Measurements from ENCODE around the gene VIPR2.
A peak's percentile ranks its signal among the peaks of the same experiment; 100 is the strongest.
"Not testable (repeated sequence)": the region's sequence is repeated elsewhere in the genome, so short reads cannot be mapped to it uniquely, and the experiment has no call there.

VIPR2 gene

DNA sequence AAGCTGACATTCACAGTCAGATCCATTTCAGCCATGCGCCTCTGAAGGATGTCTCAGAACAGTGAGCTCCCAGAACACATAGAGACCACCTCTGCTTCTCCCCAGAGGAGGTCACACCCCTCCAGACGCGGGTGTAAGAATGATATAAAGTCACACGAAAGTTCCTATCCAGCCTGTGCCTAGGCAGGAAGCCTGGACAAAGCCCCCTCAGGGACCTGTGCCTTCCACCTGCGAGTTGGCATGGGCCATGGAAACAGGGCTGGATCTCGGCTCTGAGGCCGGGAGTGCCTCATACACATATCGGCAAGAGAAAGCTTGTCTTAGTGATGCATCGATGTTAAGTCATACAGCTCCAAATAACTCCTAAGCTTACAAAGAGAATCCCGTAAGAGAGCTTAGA, 5.0 kb downstream of the VIPR2 start:
- peak; percentile 38 for DNase-seq (ENCODE audit: low spot score)
- Histone ChIP-seq H3K4me3 (no peak overlapping the region), H3K27ac (no peak overlapping the region)
- TF ChIP-seq, protein P1, sequence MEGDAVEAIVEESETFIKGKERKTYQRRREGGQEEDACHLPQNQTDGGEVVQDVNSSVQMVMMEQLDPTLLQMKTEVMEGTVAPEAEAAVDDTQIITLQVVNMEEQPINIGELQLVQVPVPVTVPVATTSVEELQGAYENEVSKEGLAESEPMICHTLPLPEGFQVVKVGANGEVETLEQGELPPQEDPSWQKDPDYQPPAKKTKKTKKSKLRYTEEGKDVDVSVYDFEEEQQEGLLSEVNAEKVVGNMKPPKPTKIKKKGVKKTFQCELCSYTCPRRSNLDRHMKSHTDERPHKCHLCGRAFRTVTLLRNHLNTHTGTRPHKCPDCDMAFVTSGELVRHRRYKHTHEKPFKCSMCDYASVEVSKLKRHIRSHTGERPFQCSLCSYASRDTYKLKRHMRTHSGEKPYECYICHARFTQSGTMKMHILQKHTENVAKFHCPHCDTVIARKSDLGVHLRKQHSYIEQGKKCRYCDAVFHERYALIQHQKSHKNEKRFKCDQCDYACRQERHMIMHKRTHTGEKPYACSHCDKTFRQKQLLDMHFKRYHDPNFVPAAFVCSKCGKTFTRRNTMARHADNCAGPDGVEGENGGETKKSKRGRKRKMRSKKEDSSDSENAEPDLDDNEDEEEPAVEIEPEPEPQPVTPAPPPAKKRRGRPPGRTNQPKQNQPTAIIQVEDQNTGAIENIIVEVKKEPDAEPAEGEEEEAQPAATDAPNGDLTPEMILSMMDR (IDR thresholded peaks at IDR 0.05) = no peak

- Histone ChIP-seq H3K27ac (no peak overlapping the region), H3K4me3 (no peak overlapping the region)
- TF ChIP-seq, protein P1 (IDR thresholded peaks at IDR 0.05) = no peak
- peak; percentile 24 for DNase-seq (ENCODE audit: low spot score)
These were observed 5.5 kb downstream of the VIPR2 start for GRCh38 chr7:159139202-159139601.

GRCh38 chr7:159138508-159138907, 6.2 kb downstream of the VIPR2 start:
- Histone ChIP-seq H3K4me3 (no peak overlapping the region), H3K27ac (no peak overlapping the region)
- TF ChIP-seq, protein P1 (IDR thresholded peaks at IDR 0.05) = no peak
- DNase-seq (ENCODE audit: low spot score) = no peak

DNA sequence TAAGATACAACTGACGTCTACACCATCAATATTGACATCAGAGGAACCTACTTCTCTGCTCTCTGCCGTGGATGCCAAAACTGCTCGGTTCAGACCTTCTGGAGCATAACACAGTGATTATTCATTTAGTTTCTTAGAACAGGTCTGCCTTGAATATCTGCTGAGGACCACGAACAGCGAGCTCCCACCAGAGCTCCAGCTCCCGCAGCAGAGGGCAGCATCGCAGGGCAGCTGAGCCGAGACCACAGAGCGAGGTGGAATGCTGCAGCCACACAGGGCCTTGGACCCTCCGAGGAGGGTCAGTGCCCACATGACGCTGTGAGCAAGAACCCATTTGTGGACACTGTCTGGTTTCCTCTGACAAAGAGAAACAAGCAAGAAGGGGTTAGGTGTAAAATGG, 6.8 kb downstream of the VIPR2 start:
- TF ChIP-seq, protein P1 (IDR thresholded peaks at IDR 0.05) = no peak
- Histone ChIP-seq H3K27ac (no peak overlapping the region), H3K4me3 (no peak overlapping the region)
- DNase-seq (ENCODE audit: low spot score) = peak; percentile 29

DNA sequence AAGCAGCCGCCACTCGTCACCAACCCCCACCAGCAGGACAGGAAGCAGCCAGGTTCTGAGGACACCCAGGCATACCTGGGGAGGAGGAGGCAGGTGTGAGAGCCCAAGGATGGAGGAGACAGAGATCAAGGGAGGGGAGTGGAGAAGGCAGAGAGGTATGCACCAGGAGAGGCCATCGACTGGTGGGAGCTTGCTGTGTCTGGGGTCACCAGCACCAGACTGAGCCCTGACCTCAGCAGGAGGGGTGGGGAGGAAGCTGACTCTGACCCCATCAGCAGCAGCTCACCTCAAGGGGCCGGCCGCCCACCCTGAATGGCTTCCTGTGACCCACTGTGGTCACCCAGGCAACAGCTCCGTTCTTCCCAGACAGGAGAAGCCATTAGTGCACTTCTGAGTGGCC, 7.8 kb downstream of the VIPR2 start:
- no peak overlapping the region for H3K4me3 ChIP-seq
- peak; percentile 46 for DNase-seq (ENCODE audit: low spot score)
- TF ChIP-seq, protein P1 (IDR thresholded peaks at IDR 0.05) = no peak
- no peak overlapping the region for H3K27ac ChIP-seq

DNA sequence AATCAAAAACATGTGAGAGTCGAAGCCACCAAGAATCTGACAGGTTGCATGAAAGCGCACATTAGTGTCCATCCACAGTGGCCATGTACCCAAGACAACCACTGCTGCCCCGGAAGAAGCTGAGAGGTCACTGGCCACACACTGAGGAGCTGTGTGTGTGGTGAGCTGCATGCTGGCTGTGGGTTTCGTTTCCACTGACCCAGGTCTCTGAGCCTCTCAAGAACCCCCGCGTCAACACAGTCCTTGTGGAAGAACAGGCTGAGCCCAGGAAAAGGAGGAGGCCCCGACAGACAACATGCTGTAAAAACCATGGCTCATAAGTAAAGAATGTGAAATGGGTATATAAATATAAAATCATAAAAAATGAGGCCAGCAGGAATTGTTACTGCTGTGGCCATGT, 8.2 kb downstream of the VIPR2 start:
- TF ChIP-seq, protein P1 (IDR thresholded peaks at IDR 0.05) = no peak
- no peak overlapping the region for H3K27ac ChIP-seq
- peak; percentile 40 for DNase-seq (ENCODE audit: low spot score)
- no peak overlapping the region for H3K4me3 ChIP-seq

- Histone ChIP-seq H3K4me3 (no peak overlapping the region), H3K27ac (no peak overlapping the region)
- TF ChIP-seq, protein P1 (IDR thresholded peaks at IDR 0.05) = no peak
- peak; percentile 1 for DNase-seq (ENCODE audit: low spot score)
These were observed 8.7 kb downstream of the VIPR2 start for GRCh38 chr7:159136013-159136412.

DNA sequence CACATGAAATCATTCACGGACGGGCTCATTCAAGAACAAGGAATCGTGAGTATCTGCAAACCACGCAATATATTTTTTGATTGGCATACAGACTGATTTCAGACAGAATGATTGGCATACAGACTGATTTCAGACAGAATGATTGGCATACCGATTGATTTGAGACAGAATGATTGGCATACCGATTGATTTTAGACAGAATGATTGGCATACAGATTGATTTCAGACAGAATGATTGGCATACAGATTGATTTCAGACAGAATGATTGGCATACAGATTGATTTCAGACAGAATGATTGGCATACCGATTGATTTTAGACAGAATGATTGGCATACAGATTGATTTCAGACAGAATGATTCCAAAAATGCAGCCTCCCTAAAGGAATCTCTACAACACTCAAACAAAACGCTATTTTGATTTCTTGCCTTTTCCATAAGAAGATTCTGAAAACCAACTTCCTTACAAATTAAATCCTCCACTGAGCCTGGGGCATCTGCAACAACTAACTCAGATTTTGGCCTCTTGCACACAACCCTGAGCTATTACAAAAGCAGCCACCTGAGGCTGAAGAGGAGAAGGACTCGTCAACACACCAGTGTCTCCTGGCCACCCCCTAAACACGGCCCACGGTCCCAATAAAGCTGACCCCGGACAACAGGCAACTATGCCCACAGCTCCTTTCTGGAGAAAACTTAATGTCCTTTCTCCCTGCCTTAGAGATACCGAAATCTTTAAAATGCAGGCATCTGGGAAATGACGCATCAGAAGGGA, 11.8 kb downstream of the VIPR2 start:
- not testable (repeated sequence) for H3K4me3 ChIP-seq, H3K27ac ChIP-seq
- peak; percentile 29 for DNase-seq (ENCODE audit: low spot score)

All from coronary artery (tissue), 2 donors.